Neural progenitor cell (in vitro differentiated cells): ENCODE results near the gene CBLB.

Experiments used
- CTCF ChIP-seq: fragments of 200-600 bp; sonication (generic); IDR thresholded peaks from 2 replicates; pipeline ENCODE4 v1.5.1; 2017; ENCODE audit warnings: antibody characterized with exemption, mild to moderate bottlenecking
- EZH2 ChIP-seq: fragments of 200-600 bp; sonication (generic); IDR thresholded peaks from 2 replicates; pipeline ENCODE4 v1.6.1; 2017; ENCODE audit warnings: antibody characterized with exemption, mild to moderate bottlenecking, moderate library complexity
- EZH2phosphoT487 ChIP-seq: fragments of 200-600 bp; sonication (generic); IDR thresholded peaks from 2 replicates; pipeline ENCODE4 v1.6.1; 2017; ENCODE audit warnings: antibody characterized with exemption

DNA sequence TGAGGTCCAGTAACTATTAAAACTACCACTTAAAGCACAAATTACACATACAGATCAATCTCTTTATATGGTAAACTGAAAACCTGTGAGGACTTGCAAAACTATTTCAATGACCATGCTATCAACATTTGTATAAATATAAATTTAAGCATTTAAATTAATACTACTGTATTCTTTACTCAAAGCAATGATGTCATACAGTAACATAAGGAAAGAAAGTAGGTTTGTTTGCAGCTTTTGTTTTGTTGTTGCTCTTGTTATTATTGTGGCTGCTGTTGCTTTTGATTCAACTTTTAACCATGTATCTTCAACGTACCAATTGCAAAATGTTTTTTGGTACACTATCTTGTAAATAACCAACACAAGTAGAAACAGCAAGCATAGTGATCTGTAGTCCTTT lies 22.0 kb downstream of the CBLB start:
- TF ChIP-seq CTCF = no peak
- no peak for TF ChIP-seq EZH2phosphoT487
- no peak for TF ChIP-seq EZH2
